ENCODE data around the gene MAMLD1.

DNA sequence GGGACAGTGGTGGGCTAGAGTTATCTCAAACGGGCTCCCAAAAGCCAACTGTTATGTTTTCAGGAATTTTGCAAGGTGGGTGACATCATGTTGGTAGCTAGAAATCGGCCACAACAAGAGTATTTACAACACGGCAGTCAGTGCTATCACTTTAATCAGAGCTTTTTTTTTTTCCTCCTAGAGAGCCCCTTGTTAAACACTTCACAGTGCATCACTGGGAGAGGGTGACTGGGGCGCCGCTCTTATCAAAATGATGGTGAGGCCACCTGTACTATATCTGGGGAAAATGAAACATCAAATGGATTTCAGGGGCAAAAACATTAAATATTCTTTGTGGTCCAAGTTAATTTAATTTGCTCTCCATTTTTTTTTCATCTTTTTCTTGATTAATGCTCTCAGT is 44.9 kb downstream of the MAMLD1 start:
- no peak for TF ChIP-seq EZH2phosphoT487 (conservative IDR thresholded peaks at IDR 0.05; ENCODE audit: low read length)
- TF ChIP-seq, protein P1, sequence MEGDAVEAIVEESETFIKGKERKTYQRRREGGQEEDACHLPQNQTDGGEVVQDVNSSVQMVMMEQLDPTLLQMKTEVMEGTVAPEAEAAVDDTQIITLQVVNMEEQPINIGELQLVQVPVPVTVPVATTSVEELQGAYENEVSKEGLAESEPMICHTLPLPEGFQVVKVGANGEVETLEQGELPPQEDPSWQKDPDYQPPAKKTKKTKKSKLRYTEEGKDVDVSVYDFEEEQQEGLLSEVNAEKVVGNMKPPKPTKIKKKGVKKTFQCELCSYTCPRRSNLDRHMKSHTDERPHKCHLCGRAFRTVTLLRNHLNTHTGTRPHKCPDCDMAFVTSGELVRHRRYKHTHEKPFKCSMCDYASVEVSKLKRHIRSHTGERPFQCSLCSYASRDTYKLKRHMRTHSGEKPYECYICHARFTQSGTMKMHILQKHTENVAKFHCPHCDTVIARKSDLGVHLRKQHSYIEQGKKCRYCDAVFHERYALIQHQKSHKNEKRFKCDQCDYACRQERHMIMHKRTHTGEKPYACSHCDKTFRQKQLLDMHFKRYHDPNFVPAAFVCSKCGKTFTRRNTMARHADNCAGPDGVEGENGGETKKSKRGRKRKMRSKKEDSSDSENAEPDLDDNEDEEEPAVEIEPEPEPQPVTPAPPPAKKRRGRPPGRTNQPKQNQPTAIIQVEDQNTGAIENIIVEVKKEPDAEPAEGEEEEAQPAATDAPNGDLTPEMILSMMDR (IDR thresholded peaks at IDR 0.05; ENCODE audit: insufficient read depth, low read length, poor library complexity, severe bottlenecking), result no peak

Measured in SU-DHL-6 (cell line).